Activated CD4-positive, alpha-beta T cell treated with anti-CD3 and anti-CD28 coated beads for 4 hours (primary cell): ENCODE results near the gene ZG16.
"Not testable (repeated sequence)": the region's sequence is repeated elsewhere in the genome, so short reads cannot be mapped to it uniquely, and the experiment has no call there.

Source experiments
- DNase-seq, 2 donors: peaks; one replicate each; pipeline ENCODE4 v3.0.0-alpha.2; 2020

Gene ZG16

DNA sequence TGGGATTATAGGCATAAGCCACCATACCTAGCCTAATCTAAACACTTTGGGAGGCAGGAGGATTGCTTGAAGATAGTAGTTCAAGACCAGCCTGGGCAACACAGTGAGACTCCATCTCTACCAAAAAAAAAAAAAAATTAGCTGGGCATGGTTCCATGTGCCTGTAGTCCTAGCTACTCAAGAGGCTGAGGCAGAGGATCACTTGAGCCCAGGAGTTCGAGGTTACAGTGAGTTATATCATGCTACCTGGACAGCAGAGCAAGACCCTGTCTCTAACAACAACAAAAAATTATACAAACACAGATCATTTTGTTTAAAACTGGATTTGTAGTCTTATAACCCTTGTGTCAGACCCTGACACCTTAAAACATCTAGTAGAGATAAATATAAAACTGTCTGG is 24.5 kb upstream of the ZG16 start:
- no peak for DNase-seq

DNA sequence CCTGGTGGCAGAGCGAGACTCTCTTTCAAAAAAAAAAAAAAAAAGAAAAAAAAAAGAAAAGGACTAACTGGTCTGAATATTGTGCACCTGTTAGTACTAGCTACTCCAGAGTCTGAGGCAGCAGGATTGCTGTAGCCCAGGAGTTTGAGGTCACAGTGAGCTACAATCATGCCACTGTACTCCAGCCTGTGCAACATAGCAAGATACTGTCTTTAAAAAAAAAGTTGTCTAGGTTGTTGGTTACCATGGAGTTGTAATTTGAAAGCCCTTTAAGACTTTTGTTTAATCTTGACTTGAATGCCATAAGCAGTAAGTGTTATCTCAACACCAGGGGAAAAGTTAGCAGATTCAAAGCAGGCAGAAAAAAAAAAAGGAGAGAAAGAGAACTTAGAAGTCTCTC is 21.4 kb upstream of the ZG16 start:
- DNase-seq, result no peak

DNA sequence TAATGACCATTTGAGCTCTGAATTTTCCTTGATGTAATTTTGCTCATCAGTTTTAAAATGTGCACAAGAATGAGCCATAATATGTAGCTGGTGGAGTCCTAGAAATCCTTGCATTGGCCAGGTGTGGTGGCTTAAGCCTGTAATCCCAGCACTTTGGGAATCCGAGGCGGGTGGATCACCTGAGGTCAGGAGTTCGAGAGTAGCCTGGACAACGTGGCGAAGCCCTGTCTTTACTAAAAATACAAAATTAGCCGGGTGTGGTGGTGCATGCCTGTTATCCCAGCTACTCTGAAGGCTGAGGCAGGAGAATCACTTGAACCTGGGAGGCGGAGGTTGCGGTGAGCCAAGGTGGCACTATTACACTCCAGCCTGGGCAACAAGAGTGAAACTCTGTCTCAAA is 21.0 kb upstream of the ZG16 start:
- DNase-seq, result not testable (repeated sequence)

DNA sequence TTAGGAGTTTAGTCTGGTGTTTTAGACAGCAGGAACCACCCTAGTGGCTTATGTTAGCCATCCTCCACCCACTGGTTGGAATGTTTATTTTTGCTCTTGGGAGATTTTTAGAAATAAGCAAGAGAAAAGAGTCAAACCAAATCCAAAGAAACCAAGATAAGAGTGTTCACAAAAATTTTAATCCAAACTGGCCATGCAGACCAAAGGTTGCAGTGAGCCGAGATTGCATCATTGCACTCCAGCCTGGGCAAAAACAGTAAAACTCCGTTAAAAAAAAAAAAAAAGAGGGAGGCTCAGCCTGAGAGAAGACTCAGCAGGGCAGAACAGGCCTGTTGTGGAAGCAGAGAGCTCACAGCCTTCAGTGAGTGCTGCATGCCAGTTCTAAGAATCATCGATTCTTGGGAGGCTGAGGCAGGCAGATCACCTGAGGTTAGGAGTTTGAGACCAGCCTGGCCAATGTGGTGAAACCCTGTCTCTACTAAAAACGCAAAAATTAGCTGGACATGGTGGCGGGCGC is 20.0 kb upstream of the ZG16 start:
- no peak for DNase-seq

DNA sequence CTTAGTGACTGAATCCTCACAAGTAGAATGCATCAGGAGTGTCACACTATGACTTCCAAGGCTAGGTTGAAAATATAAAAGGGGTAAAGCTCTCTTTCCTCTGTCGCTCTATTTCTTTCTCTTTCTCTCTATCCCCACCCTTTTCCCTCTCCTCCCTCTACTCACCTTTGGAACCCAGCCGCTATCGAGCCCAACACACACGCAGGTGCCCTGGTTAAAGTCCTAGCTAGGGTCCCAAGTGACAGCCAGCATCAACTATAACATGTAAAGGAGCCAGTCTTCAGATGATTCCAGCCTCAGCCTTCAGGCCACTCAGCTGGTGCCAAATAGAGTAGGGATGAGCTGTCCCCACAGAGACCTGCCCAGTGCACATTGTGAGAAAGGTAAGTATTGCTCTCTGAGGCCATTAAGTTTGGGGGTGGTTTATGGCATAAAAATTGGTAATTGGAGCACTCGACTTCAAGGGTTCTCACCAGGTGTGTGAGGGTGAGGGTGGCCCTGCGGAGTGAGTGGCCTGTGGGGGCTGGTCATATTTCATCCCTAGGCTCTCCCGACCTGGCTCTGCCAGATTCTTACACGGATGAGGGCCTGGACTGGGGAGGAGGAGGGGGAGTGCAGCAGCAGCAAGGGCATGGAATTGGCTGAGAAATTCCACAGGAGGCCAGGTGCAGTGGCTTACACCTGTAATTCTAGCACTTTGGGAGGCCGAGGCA is 17.3 kb upstream of the ZG16 start:
- no peak for DNase-seq

DNA sequence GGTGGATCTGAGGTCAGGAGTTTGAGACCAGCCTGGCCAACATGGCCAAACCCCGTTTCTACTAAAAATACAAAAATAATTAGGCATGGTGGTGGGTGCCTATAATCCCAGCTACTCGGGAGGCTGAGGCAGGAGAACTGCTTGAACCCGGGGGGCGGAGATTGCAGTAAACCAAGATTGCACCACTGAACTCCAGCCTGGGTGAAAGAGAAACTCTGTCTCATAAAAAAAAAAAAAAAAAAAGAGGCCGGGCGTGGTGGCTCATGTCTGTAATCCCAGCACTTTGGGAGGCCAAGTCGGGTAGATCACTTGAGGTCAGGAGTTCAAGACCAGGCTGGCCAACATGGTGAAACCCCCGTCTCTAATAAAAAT is 16.8 kb upstream of the ZG16 start:
- not testable (repeated sequence) for DNase-seq

DNA sequence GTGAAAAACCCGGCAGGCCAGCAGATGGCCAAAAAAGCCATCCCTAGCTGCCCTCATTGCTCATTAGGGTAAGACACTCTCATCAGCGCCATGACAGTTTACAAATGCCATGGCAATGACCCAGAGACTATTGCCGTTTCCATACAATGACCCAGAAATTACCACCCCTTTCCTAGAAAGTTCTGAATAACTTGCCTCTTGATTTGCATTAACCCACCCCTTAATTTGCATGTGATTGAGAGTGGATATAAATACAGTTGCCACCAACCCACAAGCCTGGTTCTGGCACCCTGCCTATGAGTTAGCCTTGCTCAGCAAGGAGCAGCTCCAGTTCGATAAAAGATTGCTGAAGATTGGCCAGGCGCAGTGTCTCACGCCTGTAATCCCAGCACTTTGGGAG is 16.2 kb upstream of the ZG16 start:
- DNase-seq, result no peak

DNA sequence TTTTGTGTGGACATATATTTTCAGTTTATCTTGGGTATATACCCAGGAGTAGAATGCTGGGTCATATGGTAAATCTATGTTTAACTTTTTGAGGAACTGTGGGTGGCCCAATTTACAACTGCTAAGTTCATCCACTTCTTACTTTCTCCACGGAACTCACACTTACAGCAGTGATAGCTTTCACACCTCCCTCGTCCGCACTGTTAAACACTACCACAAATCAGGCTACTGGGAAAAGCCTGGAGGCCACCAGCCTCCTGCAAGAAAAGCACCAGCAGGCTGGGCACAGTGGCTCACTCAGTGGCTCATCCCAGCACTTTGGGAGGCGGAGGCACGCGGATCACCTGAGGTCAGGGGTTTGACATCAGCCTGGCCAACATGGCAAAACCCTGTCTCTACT is 14.7 kb upstream of the ZG16 start:
- no peak for DNase-seq

DNA sequence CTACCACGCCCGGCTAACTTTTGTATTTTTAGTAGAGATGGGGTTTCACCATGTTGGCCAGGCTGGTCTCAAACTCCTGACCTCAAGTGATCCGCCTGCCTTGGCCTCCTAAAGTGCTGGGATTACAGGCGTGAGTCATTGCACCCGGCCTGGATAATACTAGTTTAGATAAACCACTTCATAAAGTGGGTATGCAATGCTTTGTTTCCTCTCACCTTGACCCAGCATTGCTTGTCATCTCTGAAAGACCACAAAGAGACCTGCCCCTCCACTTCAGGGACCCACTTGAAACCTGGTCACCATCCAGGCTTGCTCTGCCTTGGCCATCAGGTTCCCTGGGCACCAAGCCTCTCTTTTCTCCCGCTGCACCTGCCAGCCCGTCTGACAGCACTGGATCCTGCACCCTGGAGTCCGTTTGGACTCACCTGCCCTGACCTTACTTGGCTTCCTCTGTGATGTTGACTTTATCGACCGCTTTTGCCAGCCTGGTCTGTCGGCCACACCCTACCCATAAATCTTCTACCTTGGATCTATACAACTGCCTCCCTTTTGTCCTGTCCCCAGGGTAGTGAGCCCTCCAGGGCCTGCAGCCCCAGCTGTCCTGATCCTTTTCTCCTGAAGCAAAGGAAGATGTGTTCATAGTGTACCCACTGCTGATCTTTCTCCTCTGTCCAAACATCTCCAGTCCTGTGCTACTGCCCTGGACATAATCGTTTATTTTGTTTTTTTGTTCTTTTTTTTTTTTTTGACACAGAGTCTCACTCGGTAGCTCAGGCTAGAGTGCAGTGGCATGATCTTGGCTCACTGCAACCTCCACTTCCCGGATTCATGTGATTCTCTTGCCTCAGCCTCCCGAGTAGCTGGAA is 12.7 kb upstream of the ZG16 start:
- DNase-seq, result no peak

DNA sequence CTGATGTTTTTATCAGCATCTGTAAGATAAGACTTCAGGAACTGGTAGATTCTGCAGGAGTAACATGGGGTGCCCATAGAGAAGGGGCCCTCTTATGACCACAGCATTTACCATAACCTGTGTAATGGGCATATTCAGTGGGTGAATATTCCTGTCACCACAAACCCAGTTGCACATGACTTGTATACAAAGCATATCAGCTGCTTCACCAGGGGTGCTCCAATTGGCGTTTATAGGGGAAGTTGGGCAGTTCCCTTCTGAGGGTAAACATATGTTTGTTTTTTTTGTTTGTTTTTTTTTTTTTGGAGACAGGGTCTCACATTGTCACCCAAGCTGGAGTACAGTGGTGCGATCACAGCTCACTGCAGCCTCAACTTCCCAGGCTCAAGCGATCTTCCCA is 11.5 kb upstream of the ZG16 start:
- DNase-seq, result no peak

DNA sequence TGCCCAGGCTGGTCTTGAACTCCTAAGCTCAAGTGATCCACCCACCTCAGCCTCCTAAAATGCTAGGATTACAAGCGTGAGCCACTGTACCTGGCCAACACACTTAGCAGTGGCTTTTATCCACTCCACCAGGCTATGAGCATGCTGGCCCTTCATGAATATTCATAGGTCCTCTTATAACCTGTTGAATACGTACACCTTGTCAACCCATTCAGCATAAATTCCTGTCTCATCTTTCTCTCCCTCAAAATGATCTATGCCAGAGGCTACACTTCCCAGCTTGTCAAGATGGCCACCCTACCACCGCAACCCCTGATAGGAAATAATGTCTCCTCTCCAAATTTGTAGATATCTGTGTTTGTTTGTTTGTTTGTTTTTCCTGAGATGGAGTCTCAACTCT is 11.0 kb upstream of the ZG16 start:
- no peak for DNase-seq

DNA sequence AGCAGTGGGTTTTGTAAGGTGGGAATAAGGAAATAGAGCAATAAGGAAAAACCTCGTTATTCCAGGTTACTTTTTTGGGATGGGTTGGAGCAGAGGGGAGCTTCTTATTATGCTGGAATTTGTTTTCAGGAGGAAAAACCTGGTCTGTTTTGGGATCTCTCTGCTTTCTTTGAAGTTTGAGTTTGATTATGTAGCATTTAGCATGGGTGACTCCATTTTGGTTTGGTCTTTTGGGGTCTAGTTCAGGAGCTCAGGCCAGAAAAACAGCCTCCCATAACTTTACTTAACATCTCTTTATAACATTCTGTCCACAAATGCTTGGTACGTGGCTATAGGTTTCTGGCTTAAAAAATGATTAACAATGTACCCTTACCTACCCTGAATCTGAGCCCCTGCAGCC is 8.5 kb upstream of the ZG16 start:
- no peak for DNase-seq

DNA sequence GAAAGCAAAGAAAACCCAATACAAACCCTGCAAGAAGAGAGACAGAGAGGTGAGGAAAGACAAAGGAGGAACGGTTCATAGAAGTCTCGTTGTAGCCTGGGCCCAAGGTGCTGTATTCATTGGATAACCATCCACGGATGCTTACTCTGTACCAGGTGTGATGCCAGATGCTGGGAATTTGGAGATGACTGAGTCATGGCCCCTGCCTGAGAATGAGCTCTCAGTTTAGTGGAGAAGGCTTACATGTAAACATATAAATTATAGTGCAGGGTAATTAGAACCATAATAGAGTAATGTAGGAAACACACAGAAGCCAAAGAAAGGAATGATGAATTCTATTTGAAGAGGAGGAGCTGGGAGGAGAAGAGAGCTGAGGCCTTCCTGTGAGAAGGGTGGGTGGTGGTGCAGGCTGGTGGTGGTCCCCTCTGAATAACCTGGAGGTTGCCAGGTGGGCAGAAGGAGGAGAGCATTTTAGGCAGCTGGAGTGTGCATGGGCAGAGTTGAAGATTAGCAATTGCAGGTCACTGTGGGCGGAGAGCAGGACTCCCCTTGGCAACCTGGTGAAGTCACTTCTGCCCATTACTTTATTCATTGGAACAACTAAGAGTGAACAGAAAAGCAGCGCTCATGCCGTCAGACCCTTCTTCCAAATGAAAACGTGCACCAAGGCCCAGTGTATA is 7.7 kb upstream of the ZG16 start:
- DNase-seq, result no peak

DNA sequence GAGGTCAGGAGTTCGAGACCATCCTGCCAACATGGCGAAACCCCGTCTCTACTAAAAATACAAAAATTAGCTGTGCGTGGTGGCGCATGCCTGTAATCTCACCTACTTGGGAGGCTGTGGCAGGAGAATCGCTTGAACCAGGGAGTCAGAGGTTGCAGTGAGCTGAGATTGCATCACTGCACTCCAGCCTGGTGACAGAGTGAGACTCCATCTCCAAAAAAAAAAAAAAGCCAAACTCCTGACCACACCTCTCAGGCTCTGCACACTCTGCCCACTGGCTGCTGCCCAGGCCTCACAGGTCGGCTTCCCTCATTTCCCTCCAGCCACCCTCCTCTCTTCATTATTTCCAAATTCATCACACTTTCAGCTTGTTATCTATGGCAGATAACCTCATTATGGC is 5.7 kb upstream of the ZG16 start:
- DNase-seq, result not testable (repeated sequence)

DNA sequence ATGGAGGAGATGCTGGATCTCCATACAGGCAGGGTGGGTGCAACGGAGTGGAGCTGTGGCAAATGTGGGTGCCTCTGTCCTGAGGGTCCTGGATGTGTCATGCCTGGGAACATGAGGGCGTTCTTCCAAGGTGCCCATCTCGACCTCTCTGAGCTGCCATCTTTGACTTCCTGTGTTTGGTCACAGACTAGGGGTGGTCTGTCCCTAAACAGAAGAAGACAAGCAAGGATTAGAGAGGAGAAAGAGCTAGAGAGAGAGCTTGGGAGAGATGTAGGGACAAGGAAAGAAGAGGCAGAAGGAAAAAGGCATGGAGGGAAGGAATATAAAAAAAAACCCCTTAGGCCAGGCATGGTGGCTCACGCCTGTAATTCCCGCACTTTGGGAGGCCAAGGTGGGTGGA is 3.3 kb upstream of the ZG16 start:
- no peak for DNase-seq

DNA sequence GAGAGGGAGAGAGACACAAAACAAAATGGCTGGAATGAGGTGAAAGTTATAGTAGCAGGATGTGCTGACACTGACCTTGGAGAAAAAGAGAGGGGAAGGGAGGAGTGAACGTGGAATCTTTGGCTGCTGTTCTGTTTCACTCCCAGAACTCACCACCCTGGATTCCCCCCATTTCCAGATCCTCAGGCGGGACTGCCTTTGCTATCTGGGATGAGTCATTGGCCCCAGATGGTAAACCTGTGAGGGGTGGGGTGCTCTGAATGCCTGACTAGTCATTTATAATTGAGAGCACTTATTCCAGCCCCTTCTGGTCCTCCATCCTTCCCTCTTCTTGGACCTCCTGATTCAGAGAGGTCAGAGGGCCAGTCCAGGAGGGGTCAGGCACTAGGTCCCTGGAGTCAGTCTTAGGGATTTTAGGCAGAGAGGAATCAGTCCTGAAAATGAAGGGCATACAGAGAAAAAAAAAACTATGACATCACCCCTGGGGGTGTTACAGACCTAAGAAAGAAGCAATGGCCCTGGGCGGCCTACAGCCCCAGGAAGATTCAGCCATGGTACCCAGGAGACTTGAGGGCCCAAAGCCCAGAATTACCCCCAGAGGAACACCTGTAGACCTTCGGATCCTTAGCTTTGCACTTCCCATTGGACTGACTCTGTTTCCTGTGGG is 2.2 kb upstream of the ZG16 start:
- DNase-seq, result no peak

DNA sequence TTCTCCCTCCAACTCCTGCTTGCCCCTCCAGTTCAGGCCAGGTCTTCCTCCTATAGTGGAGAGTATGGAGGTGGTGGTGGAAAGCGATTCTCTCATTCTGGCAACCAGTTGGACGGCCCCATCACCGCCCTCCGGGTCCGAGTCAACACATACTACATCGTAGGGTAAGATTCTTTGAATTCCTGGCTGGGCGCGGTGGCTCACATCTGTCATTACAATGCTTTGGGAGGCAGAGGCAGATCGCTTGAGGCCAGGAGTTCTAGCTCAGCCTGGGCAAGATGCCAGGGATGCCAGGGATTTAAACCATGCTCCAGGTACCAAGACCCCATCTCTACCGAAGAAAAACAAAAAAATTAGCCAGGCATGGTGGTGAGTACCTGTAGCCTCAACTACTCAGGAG is 1.4 kb downstream of the ZG16 start:
- no peak for DNase-seq

DNA sequence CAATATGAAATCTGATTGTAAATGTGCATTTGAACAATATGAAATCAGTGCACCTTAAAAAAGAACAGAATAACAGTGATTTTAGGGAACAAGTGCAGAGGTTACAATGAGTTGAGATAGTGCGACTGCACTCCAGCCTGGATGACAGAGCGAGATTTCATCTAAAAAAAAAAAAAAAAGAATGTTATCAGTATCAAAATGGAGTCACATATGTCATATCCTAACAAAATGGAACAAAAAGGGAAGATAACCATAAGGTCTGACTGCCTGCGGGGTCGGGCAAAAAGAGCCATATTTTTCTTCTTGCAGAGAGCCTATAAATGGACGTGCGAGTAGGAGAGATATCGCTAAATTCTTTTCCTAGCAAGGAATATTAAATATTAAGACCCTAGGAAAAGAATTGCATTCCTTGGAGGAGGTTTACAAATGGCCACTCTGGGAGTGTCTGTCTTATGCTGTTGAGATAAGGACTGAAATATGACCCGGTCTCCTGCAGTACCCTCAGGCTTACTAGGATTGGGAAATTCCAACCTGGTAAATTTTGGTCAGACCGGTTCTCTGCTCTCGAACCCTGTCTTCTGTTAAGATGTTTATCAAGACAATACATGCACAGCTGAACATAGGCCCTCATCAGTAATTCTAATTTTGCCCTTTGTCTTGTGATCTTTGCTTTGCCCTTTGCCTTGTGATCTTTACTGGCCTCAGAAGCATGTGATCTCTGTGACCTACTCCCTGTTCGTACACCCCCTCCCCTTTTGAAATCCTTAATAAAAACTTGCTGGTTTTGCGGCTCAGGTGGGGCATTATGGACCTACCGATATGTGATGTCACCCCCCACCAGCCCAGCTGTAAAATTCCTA is 5.3 kb downstream of the ZG16 start:
- DNase-seq, result not testable (repeated sequence)

DNA sequence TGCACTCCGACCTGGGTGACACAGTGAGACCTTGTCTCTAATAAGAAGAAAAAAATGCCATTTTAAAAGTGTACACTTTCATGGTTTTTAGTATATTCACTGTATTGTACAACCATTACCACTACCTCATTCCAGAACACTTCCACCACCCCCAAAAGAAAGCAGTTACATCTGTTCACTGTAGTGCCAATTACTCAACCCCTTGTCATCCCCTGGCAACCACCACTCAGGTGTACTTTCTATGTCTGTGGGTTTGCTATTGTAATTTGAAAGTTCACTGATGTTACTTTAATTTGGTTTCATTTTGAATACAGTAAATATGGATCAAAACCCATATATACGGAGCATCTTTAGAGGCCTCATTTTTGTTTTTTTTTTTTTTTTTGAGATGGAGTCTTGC is 6.1 kb downstream of the ZG16 start:
- peak; percentile 14 to 19 for DNase-seq

DNA sequence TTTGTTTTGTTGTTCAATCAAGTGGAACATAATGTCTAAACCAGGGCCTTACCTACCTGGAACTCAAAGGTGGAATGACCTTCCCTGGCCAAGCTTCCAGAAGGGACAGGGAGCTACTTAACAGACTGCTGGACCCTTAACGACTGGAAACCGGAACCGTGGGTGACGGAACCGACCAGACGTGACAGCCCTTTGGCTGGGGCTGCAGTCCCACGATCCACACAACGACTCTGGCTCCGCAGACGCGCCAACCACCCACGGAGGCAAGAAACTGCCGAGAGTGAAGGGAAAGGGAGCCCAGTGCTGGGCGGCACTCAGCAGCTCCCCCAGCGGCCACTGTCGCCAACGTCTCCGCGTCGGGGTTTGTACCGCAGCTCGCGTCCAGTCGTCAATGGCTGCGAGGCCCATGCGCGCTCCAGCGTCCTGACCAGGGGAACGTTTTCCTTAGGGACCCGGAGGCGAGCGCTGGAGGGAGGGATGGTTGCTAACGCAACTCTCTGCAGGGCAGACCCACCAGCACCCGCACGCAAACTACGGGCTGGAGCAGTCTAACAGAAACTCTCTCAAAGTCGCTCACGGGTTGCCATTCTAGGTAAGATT is 6.9 kb downstream of the ZG16 start:
- peak; percentile 71 to 75 for DNase-seq

DNA sequence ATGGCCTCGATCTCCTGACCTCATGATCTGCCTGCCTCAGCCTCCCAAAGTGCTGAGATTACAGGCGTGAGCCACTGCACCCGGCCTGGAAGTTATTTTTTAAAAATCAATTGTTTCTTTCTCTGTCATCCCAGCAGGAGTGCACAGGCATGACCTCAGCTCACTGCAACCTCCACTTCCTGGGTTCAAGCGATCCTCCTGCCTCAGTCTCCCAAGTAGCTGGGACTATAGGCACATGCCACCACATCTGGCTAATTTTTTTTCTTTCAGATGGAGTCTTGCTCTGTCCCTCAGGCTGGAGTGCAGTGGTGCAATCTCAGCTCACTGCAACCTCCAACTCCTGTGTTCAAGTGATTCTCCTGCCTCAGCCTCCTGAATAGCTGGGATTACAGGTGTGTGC is 9.1 kb downstream of the ZG16 start:
- DNase-seq, result not testable (repeated sequence)

DNA sequence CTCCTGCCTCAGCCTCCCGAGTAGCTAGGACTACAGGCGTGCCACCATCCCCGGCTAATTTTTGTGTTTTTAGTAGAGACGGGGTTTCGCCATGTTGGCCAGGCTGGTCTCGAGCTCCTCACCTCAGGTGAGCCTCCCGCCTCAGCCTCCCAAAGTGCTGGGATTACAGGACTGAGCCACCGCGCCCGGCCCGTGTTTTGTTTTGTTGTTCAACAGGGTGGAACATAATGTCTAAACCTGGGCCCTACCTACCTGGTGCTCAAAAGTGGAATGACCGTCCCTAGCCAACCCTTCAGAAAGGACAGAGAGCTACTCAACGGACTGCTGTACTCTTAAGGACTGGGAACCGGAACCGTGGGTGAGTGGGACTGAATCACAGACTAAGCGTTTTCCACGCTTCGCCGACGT is 11.7 kb downstream of the ZG16 start:
- no peak for DNase-seq
